ENCODE measurements around the gene TET1.
"Not testable (repeated sequence)": the region's sequence is repeated elsewhere in the genome, so short reads cannot be mapped to it uniquely, and the experiment has no call there.

The TET1 gene

GRCh38 chr10:68560186-68560942, at the start of gene TET1:
TSS of gene TET1 (plus strand) at chr10:68560337. CDS start at chr10:68572339, 12,002 bp downstream.
- no peak for DNase-seq

DNA sequence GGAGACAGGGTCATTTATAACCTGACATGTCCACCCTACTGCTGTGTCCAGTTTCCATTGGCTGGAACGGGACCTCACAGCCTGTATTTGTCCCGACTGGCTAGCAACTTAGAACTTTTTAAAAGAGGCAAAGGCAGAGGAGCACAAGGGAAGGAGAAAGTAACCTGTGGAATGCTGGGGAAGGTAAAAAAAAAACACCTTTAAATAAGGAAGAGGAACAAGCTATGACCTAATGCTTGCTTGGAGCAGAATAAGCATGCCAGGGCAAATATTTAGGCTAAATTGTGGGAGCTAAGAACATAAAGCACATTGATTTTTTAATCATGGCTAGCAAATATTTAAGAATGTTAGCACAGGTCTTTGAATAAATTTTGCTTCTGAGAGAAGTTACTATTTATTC, 43.9 kb upstream of the TET1 start:
- not testable (repeated sequence) for DNase-seq

DNA sequence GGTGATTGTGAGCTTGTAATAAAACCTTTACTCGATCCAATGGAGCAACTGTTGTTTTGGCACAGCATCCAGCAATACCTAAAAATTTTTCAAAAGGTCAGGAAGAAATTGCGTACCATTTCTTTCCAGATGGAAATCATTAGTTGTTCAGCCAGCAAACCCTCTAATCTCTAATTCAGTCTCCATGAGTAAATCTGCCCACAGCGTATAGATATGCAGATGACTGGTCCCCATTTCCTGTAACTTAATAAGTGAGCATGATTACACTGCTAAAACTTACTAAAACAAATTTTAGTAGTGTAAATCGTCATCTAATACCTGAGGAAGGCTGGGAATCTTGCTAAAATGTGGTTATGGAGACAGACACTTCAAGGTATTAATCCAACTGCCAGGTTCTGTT, 43.4 kb upstream of the TET1 start:
- no peak for DNase-seq

DNA sequence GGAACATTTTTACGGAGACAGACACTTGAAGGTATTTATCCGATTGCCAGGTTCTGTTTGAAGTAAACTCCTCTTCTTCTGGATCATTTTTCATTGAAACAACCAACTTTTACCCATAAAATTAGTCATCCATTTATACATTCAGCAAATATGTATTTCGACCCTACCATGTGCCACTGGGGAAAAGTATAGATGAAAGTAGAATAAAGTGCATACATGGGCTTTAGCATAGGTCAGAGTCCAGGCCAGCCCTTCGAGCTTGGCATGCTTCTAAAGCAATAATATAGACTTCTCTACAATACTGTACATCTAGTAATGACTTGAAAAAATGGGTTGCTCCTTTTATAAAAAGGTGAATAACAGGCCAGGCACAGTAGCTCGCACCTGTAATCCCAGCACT, 42.9 kb upstream of the TET1 start:
- DNase-seq: no peak

DNA sequence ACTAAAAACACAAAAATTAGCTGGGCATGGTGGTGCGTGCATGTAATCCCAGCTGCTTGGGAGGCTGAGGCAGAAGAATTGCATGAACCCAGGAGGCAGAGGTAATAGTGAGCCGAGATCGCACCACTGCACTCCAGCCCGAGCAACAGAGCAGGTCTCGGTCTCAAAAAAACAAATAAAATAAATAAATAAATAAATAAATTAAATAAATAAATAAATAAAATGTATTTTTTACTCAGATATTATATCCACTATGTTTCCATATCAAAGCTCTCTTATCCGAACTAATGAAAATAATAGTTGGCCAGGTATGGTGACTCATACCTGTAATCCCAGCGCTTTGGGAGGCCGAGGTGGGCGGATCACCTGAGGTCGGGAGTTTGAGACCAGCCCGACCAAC, 41.5 kb upstream of the TET1 start:
- DNase-seq: not testable (repeated sequence)

DNA sequence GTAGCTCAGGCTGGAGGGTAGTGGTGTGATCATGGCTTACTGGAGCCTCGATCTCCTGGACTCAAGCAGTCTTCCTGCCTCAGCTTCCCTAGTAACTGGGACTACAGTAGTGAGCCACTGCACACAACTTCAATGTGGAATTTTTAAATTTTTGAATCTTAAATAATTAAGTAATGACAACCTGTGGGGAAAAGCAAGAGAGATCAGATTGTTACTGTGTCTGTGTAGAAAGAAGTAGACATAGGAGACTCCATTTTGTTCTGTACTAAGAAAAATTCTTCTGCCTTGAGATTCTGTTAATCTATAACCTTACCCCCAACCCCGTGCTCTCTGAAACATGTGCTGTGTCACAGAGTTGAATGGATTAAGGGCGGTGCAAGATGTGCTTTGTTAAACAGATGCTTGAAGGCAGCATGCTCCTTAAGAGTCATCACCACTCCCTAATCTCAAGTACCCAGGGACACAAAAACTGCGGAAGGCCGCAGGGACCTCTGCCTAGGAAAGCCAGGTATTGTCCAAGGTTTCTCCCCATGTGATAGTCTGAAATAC, 34.6 kb upstream of the TET1 start:
- DNase-seq: not testable (repeated sequence)

DNA sequence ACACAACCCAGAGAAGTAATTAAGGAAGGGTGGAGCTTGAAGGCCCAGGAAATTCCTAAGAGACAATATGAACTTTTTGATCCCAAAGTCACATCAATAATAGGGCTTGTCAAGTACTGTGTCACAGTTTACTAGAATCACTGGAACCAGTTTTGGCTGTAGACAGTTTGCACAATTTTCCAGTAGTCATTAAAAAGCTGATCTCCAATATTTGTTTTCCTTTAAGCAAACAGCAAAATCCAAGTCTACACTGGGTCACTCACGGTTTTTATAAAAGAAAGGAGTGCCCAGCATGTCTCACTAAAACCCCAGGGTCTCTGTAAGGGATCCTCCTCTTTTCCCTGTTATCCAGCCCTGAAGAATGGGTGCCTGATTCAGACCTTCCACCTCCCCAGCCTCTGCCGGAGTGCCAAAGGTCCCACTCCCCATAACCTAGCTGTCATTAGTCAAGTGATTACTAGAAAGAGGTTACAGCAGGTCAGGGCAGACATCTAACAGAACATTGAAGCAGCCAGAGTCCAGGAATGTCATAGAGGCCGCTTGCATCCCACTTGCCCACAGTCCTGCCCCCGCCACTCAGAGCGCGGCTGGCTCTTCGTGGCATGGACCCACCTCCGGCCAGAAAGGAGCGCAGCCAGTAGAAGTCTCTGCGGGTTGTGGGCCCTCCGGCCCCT, 33.4 kb upstream of the TET1 start:
- no peak for DNase-seq

DNA sequence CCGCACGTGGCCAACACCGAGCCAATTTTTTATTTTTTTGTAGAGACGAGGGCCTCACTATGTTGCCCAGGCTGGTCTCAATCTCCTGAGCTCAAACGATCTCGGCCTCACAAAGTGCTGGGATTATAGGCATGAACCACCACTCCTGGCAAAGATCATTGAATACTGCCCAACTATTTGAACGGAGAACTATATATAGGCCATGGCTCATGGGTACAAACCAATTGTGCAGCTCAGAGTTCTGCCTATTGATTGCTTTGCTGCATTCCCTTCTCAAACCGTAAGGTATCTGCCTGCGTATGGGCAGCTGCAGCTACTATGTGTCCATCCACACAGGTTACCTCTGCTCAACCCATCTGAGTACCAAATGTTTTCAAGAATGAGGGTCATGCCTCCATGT, 23.2 kb upstream of the TET1 start:
- DNase-seq: no peak

- no peak for DNase-seq
Observed at GRCh38 chr10:68537796-68538195, 22.3 kb upstream of the TET1 start.

DNA sequence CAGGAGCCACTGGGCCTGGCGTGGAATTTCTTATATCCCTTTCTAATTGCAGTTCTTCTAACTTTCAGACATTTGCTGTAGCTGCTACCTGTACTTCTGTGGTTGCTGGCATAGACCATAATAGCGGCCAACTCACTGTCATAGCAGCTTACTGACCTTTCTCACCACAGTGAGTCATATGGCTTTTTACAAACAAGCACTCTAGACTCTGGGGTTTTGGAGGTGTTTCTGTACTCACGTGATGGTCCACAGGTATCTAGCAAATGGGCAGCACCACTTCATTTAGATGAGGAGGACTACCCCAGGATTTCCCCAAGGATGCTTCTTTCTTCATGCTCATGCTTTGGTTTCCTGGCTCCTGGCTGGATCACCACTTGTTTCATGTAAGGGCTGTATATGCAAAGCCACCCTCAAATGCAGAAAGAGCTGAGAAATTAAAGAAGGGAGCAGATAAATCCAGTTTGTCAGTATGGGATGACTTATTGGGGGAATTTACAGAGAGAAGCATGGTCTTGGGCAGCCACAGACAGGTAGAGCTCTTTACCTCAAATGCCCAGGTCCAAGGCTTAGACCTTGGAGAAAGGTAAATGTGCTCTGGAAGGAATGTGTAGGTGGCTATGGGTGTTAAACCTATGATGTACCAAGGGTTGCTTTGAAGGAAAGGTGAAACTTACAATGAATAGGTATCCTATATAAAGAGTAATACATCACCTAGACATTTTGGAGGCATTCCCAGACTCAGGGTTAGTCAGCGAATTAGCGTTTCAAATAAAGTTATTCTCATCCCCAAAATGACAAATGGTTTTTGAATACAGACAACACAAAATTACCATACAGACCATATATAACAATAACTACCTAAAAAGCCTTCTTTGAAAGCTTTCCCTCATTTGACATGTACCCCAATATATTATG, 16.9 kb upstream of the TET1 start:
- DNase-seq: no peak

GRCh38 chr10:68550747-68551411, 9.3 kb upstream of the TET1 start:
- DNase-seq: peak; percentile 25

GRCh38 chr10:68553138-68553537, 7.0 kb upstream of the TET1 start:
- DNase-seq: no peak

DNA sequence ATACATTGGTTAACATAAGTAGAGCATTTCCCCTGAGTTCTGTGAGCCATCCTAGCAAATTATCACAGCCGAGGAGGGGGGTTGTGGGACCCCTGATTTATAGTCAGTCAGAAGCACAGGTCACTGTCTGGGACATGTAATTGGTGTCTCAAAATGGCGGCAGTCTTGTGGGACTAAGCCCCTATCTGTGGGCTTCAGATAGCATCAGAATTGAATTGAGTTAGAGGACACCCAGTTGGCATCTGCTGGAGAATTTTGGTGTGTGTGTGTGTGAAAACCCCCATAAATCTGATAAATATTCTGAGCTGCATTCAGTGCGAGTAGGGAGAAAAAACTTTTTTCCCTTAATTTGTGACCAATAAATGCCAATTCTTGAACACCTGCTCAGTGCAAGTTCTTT, 6.5 kb upstream of the TET1 start:
- DNase-seq: no peak

- DNase-seq: no peak
Observed at GRCh38 chr10:68558478-68558877, 1.7 kb upstream of the TET1 start.

DNA sequence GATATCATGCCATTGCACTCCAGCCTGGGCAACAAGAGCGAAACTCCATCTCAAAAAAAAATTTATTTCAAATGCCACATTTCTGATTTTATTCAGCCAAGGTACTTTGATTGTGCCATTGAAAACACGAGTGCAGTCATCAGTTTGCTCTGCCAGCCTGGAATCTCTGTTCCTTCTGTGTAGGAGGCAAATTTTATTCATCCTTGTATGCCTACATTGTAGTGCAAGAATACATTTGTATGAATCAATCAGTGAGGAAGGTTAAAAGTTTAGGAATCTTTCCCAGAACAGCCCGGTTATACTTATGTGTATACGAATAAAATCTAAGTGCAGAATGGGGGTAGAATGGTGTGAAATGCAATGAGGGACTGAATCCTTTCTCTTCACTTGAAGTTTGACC, 886 bp upstream of the TET1 start:
- DNase-seq: no peak

GRCh38 chr10:68559841-68560185, 324 bp upstream of the TET1 start:
- no peak for DNase-seq

GRCh38 chr10:68560943-68561864, 1.1 kb downstream of the TET1 start:
- no peak for DNase-seq

DNA sequence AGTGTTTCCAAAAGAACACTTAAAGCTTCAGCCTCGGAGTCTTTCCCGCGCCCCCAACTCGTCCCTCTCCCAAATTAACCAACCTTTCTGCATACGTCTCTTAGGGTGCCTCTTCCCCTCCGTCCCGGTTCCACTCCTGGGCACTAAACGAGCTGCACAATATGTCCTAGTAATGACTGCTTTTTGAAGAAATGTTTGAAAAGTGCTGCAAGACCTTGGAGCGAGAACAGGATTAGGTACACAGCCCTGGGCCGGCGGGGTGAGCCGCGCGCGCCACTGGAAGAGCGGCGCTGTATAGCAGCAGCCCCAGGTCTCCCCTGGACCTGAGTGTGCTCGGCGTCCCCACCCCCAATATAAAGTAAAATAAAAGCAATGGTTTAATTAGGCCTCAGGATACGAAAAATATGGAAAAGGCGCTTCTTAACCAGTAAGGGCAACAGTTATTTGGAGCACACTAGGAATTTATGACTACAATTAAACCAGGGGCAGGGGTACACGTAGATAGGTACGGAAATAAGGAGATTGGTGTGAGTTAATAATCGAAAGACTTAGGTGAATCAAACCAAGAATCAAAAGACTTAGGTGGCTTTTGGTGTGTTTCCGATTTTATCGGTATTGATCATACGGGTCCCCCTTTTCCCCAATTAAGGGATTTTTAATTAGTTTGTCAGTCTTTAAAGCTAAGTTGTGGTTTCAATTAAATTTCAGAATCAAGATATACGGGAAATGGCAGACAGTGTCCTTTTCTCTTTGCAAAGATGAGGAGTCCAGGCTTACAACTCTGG, 1.9 kb downstream of the TET1 start:
- no peak for DNase-seq

GRCh38 chr10:68562661-68563570, 2.8 kb downstream of the TET1 start:
- DNase-seq: no peak

- DNase-seq: no peak
Observed at GRCh38 chr10:68564712-68565111, 4.6 kb downstream of the TET1 start.

Data from CD4-positive, alpha-beta T cell treated with Interleukin-15 for 1 hour (primary cell).